ENCODE data around the gene ATP8A2.
"Not testable (repeated sequence)": the region's sequence is repeated elsewhere in the genome, so short reads cannot be mapped to it uniquely, and the experiment has no call there.

The ATP8A2 gene

DNA sequence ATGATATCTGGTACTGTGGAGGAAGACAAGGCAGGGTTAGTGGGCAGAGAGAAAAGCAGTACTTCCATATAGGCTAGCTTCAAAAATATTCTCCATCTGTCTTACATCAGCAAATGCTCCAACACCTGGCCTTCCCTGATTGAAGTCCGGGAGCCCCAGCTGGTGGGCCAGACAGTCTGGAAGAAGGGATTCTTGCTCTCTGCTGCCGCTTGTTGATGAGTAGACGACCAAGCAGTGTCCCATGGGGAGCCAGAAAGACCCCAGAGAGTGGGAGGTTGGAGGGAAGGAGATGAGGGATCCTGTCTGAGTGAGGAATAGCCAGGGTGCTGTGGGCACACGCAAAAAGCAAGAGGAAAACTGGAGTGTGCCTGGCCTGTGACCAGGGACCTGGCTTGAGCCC, 95.1 kb downstream of the ATP8A2 start:
- no peak for DNase-seq

DNA sequence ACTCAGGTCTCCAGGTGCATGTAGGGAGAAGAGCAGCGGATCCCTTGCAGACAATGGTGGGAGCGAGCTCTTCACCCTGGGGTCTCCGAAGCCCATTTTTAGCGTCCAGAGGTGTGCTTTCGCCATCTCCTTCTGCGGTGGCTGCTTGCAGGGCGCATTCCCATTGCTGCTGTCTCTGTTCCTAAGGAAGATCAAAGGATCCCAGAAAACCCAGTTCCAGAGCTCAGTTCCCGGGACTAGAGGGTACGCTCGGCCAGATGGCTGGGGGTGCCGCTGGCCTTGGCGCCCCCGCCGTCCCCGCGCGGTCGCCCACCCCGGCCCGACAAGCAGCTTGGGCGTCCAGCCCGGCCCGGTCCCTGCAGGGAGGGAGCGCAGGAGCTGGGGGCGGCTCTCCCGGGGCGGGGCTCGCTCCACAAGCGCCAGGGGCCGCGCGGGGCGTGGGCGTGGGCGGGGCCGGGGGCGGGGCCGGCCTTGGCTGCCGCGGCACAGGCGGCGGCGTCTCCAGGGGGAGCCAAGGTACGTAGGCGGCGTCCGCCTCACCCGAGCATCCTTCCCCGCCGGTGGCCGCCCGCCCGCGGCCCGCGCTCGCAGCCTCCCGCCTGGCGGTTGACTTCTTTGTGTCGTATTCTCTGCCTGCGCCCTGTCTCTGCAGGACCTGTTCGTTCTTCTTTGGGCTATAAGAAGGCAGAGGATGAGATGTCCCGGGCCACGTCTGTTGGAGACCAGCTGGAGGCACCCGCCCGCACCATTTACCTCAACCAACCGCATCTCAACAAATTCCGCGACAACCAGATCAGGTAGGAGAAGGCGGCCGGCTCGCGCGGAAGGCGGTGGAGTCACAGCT, 96.8 kb downstream of the ATP8A2 start:
- DNase-seq = no peak

DNA sequence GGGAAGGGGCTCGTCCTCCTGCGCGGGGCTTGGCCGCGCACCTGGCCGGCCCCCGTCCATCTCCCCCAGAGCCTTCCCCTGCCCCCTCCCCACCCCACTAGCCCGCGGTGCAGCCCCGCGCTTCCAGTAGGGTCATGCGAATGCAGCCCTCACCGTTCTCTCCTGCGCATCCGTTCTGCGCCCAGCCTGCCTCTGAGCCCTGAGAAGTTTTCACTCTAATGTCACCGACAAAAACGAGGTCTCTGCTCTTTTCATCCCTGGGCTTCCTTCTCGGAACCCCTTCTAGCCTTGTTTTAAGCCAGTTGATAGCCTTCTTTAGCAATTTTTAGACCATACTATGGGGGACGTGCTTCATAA, 97.4 kb downstream of the ATP8A2 start:
- no peak for DNase-seq

DNA sequence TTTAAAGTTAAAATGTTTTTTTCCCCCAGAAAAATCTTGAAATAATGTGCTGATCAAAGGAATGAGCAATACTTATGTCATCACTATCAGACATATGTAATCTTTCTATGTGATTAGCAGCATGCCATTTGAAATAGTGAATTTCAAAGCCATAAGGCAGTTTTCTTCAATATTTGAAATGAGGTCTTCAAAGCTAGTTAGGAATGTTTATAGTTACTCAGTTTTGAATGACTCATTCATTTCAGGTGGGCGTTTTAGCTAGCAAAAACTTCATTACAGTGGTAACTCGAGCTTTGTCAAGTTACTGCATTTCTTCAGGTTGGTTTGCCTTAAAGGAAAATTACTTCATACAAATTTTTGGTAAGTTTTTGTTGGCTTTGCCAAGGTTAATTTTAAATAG, 102.1 kb downstream of the ATP8A2 start:
- DNase-seq = no peak

DNA sequence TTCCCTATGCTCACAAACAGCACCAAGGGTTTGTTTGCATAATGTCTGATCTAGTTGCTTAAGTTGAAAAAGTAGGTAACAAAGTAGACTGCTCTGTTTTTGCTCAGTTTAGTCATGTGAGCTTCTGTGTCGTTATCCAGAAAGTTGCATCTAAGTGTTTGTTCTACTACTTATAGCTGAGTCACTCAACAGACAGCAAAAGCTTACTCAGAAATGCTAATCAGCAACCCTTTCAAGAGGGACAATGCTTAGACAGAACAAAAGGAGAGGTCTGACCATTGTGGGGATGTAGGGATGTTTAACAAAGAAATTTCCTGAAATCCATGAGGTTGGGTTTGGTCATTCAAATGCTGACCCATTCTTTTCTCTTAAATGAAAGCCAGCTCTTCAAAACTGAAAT, 106.4 kb downstream of the ATP8A2 start:
- DNase-seq = no peak

DNA sequence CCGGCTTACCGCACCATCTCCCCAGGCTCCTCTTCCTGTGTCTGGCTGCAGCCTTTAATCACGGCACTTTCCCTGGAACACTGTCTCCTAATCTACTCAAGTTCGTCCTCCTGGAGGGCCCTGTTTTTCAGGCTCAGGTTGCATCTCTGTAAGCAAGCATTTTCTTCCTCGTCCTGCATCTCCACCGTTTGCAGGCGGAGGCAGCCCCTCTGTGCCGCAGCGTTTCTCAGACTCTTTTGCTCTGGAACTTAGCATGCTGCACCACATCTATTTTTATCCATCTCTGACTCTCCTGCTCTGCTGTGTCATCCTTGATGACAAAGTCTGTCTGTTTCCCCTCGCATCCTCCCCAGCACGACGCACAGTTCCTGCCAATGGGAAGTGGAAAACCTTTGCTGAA, 117.5 kb downstream of the ATP8A2 start:
- DNase-seq = peak; percentile 35

DNA sequence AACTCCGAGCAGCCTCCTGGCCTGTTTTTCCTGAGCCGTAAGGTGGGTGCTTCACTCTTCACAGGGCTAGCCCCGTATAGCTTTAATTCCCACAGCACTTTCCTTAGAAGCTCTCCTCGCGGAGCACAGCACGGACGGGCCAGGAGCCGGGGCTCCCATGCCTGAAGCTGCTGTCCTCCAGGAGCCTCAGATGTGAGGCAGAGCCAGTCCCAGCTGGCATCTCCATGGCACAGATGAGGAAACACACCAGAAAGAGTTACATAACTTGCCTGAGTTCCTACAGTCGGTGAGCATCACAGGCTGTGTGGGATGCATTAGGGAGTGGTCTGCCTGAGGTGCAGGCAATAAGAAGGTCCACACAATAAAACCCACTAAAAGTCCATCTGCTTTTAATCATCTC, 118.5 kb downstream of the ATP8A2 start:
- DNase-seq = no peak

DNA sequence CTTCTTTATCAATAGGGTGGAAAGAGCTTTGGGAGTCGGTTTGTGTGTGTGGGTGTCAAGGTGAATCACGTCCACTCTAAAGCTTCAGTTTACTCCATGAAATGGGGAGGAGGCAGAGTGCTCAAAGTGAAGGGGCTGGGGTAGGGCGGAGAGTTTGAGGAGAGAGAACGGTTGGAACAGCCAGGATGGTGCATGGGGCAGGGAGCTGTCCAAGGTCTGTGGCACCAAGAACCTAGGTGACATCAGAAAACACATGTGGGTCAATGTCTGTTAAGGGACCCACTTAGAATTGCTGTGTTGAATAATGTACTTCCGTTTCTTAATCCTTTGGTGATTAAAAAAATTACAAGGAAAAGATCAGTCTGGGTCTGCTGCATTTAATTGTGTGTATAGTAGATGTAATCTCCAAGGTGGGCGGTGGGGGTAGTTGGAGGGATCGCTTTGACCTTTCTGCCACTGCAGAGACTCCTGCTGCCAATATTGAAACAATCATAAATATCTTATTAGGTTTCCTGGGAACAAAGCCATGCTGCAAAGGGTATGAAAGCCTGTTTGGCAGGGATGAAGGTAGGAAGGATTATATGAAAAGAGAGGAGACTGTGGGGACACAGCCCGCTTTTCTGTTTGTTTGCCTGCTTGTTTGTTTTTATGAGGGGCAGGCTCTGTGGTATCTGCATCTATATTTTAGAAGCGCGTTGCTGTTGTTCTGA, 122.3 kb downstream of the ATP8A2 start:
- DNase-seq = no peak

DNA sequence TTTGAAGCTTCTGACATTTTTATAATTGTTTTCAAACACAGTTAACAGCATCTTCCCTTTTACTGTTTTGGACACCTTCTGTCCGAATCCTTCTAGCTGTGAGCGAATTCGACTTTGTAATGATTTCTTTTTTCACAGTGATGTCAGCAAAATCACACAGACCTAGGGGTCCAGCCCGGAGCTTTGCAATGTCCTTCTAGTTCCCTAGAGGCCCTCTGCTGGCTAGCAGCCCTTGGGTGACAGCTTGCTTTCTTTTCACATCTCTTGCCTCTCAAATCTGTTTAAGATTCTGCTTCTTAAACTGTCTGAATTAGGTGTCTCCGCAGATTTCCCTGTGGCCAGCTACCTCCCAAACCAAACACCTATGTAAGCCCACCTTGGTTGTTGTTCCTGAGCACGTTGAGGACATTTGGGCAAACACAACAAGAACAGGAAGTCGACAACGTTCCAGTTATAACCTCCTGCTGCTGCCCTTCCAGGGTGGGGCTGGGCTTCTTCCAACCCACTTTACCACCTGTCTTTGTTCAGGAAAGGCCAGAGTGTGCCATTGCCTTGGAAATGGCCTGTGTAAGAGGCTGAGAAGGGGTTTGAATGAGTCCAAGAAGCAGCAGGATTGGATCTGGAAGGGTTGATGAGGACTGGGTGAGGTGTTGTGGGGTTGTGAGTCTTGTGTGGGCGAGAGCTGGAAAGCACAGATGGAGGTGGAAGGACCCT, 123.1 kb downstream of the ATP8A2 start:
- peak; percentile 51 for DNase-seq

DNA sequence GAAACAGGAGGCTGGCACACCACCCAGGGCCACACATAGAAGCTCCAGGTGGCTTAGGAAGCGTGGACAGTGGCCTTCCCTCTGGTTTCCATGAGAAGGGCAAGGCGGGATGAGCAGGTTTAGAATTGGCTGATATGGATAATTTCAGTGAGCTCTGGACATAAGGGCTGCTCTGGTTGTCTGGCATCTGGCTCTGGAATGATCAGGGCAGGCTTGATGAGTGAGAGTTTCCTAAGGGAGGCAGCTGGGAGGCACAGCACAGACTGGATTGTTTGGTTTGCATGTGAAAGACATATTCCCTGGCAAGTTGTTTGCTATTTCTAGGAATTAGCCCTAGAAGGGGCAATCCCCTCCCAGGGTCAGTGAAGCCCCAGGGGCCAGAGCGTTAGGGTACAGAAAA, 129.5 kb downstream of the ATP8A2 start:
- DNase-seq = no peak

DNA sequence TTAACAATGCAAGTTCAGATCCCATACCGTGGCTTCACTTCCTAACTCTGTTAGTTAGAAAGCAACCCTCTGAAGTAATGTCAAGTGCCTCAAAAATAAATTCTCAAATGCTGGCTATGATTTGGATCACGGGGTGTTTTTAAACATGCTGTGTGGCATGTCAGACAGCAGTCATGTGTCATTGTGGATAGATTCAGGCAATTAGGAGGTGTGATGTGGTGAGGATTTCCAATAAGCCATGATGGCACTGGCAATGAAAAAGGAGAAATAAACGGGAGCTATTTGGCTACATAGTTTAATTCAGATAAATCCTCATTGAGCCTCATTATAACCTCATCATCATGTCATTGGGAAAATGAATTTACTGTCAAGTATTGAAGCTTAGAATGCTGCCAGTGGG, 130.3 kb downstream of the ATP8A2 start:
- DNase-seq = no peak

DNA sequence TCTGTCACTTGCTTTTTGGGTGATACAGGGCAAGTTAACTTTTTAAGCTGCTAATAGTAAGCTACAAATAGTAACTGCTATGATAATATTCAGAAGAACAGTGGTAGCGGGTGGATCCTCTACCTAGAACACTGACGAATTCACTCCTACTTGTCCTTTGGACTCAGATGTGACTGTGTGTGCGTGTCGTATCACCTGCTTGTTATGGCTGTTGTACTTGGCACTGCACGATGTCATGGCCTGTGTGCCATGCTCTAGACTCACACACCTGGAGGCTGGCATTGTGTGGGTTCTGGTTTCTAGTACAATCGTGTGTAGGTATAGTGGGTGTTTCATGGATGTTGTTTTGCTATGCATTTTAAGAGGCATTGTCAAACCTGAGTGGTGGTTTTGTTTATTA, 130.8 kb downstream of the ATP8A2 start:
- no peak for DNase-seq

DNA sequence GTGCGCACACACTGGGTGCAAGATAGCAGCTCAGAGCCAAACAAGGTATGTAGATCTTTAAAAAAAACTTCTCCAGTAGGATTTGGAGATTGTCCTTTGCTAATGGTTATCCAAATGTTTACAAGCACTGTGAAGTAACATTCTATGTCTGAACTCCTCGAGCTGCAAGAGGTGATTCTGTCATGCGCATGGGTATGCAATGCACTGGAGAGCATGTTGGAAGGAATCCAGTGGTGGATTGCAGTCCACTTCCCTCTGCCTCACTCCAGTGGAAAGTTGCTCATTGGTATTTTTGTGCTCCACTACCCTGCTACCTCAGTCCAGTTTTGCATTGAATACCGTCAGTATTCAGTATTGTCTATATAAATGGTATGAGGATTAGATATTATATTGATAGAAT, 132.1 kb downstream of the ATP8A2 start:
- DNase-seq = no peak

DNA sequence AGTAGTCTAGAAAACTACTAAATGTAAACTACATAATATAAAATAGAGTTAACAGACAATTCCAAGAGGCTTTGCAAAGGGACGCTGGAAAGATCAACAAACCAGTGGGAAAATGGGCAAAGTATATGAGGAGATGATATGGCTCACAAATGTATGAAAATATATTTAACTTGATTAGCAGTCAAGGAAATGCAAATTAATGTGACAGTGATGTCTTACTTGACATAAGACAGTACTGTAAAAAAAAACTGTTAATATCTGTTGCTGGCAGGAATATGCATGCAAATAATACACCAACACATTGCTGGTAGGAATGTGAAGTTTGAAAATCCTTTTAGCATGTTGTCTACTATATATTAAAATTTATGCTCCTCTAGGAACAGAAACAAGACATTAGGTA, 136.1 kb downstream of the ATP8A2 start:
- DNase-seq = no peak

DNA sequence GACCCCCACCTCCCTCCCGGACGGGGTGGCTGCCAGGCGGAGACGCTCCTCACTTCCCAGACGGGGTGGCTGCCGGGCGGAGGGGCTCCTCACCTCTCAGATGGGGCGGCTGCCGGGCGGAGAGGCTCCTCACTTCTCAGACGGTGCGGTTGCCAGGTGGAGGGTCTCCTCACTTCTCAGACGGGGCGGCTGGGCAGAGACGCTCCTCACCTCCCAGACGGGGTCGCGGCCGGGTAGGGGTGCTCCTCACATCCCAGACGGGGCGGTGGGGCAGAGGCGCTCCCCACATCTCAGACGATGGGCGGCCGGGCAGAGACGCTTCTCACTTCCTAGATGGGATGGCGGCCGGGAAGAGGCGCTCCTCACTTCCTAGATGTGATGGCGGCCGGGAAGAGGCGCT, 141.3 kb downstream of the ATP8A2 start:
- DNase-seq = not testable (repeated sequence)

DNA sequence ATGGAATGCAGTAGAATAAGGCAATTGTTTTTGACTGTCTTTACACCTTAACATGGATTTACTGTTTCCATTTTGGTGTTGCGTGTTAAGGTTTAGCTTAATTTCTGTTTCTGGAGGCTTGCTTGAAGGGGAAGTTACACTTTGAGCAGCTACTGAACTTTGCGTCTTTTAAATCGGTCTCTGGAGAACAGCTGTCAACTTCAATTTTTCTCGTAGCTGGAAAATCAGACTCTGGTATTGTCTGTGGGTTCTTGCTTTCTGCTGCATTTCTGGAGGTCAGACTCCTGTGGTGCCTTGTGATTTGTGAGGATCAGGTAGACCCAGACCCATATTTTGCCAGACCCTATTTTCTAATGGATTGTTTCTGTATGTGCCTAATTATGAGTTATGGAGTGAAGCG, 146.7 kb downstream of the ATP8A2 start:
- DNase-seq = no peak

DNA sequence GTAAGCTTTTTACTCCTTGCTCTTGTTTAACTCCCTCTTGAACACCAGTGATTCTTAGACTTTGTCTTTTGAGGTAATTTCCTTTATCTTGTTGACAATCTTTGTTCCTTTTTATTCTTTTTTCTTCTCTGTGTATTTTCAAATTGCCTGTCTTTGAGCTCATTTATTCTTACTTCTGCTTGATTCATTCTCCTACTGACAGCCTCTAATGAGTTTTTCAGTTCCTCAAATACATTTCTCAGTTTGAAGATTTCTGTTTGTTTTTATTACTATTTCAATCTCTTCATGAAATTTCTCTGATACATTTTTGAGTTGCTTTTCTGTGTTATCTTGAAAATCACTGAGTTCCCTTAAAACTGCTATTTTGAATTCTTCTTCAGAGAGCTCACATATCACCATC, 154.1 kb downstream of the ATP8A2 start:
- no peak for DNase-seq

DNA sequence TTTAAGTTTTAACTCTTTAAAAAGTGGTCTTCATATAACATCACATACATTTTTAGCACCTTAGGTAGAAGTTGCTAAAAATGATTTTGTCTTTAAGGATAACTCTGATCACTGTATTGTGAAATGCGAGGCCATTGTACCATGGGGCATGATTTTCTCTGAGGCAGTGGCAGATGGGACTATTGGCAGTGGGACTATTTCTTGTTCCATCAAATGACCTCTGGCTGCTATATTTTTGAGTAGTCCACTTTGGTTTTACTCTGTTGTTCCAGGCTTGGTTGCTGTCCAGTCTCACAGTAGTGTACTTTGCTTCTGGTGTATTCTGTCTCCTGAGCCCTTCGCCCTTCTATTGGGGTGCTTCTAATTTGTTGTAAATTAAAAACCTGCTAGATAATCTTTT, 156.5 kb downstream of the ATP8A2 start:
- no peak for DNase-seq

DNA sequence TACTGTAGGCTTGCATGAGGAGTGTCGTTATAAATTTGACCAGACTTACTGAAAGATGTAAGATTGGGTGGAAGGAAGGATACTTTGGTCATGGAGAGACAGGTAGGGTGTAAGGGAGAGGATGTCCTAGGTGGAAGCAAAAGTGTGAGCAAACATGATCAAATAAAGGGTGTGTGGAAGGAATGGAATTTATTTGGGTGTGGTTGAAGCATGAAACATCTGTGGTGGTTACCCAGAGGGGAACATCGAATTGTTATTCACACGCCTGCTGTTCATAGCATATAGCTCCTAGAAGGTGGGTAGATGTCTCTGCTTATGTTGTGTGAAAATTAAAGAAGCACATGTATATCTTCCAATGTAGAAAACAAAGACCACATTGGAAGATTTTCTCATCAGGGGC, 157.7 kb downstream of the ATP8A2 start:
- DNase-seq = no peak

DNA sequence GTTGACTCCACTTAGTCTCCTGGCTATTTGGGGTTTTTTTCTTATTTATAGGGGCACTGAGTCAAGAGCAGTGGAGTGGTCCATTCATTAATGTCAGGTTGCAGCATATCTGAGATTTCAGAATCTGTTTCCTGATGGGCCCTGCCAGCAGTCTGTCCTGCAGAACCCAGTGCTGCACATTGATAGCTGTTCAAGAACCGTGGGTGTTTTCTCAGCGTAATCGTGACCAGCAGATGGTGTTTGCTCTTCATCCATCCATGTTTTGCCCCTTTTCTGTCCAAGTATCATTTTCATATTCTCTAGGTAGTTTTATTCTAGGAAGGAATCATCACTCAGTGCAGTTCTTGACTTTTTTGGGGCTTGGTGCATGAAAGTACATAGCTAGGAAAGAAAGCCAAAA, 166.5 kb downstream of the ATP8A2 start:
- DNase-seq = no peak

DNA sequence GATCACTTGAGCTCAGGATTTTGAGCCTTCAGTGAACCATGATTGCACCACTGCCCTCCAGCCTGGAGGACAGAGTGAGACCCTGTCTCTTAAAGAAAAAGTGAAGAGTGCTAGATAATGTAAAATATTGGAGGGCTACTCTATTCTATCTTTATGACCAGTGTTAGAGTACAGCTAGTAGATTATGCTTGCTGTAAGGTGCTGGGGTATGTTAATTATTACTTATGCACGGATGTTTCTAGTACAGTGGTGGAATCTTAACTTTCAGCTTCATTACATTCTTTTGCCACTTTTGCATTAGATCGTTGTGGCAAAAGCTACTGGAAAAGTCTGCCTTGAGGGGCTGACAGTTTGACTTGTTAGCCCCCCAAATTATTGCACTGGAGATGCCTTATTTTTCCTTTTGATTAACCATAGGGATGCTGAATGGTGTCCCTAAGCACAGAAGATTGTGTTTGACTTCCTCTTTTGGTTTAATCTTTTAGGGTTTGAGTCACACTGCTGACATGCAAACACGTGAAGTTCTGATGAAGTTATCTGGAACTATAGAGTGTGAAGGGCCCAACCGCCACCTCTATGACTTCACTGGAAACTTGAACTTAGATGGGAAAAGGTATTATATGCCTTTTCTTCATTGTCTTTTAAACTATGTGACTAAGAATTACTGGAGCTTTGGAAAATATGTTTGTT, 169.8 kb downstream of the ATP8A2 start:
- DNase-seq = no peak

DNA sequence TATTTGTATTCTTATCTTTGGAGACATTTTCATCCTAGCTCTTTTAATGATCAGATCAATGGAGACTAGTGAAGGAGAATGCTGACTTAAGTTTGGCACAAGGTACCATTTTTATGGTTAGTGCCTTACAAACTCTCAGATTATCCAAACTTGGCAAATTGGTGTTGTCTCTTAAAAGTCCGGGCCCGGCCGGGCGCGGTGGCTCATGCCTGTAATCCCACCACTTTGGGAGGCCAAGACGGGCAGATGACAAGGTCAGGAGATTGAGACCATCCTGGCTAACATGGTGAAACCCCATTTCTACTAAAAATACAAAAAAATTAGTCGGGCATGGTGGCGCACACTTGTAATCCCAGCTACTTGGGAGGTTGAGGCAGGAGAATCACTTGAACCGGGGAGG, 177.2 kb downstream of the ATP8A2 start:
- DNase-seq = not testable (repeated sequence)

DNA sequence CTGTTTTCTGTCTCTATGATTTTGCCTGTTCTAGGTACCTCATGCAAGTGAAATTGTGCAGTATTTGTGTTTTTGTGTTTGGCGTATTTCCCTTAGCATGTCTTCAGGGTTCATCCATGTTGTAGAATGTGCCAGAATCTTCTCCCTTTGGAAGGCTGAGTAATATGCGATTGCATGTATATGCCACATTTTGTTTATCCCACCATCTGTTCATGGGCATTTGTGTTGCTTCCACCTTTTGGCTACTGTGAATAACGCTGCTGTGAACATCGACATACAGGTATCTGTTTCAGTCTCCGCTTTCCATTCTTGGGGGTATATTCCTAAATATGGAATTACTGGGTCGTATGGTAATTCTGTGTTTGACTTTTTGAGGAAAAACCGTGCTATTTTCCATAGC, 190.0 kb downstream of the ATP8A2 start:
- DNase-seq = no peak

DNA sequence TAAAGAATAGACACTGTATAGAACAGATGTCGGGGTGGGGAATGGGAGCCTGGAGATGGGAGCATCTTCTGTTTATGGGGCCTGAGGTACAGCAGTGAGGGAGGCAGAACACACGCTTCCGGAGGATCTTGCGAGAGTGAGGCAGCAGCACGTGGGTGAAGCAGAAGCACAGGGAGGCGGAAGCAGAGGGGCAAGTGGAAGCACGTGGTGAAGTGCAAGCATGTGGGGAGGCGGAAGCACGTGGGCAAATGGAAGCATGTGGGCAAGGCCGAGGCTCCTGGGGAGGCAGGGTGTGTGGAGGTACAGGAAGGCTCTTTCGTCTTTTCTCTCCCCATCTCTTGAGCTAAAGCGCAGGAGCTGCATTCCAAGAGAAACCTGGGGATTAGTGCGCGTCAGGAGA, 198.4 kb downstream of the ATP8A2 start:
- no peak for DNase-seq

Measured in NCI-H187 treated with DMSO at 0.1 percent for 48 hours (cell line).